Measurements from ENCODE around the gene AQP12A.
A peak's percentile ranks its signal among the peaks of the same experiment; 100 is the strongest.

Gene AQP12A

GRCh38 chr2:240701091-240701735 is 9.5 kb downstream of the AQP12A start:
- H3K36me3 ChIP-seq (replicated peaks): no peaks in the 10 kb centered on the region
- in situ Hi-C loops (cut with MboI; ENCODE audit: low sequenced_read_pairs): no loop called here

GRCh38 chr2:240701736-240702639 is 10.3 kb downstream of the AQP12A start:
- peak in 1 of 2 experiments; percentile 6 for DNase-seq (ENCODE audit: low spot score in 2 of 2)
- Histone ChIP-seq H3K9me3 (no peaks in the 10 kb centered on the region), H3K36me3 (replicated peaks) (no peaks in the 10 kb centered on the region), H3K4me1 (no peaks in the 10 kb centered on the region), H3K27me3 (ENCODE audit: low read depth) (peaks cover 27% of the 10 kb centered on the region), H3K4me3 (no peak overlapping the region)
- in situ Hi-C loops (cut with MboI; ENCODE audit: low sequenced_read_pairs): no loop called here

More at GRCh38 chr2:240701091-240701735, 9.5 kb downstream of the AQP12A start:
- Histone ChIP-seq H3K4me1 (no peaks in the 10 kb centered on the region), H3K4me3 (no peak overlapping the region), H3K27me3 (ENCODE audit: low read depth) (peaks cover 21% of the 10 kb centered on the region), H3K9me3 (no peaks in the 10 kb centered on the region)
- peak in 1 of 2 experiments; percentile 4 for DNase-seq (ENCODE audit: low spot score in 2 of 2)

- H3K9me3 ChIP-seq: no peaks in the 10 kb centered on the region
- H3K27me3 ChIP-seq (ENCODE audit: low read depth): peaks cover 31% of the 10 kb centered on the region
- in situ Hi-C loops (cut with MboI; ENCODE audit: low sequenced_read_pairs): no loop called here
- no peak for DNase-seq (ENCODE audit: low spot score in 2 of 2)
- no peak overlapping the region for H3K4me3 ChIP-seq
- H3K36me3 ChIP-seq (replicated peaks): no peaks in the 10 kb centered on the region
- H3K4me1 ChIP-seq: no peaks in the 10 kb centered on the region
Measured at GRCh38 chr2:240702640-240703011, 11.0 kb downstream of the AQP12A start.

GRCh38 chr2:240703417-240704341 is 12.0 kb downstream of the AQP12A start:
- Histone ChIP-seq H3K9me3 (no peaks in the 10 kb centered on the region), H3K27me3 (ENCODE audit: low read depth) (peaks cover 31% of the 10 kb centered on the region), H3K36me3 (replicated peaks) (no peaks in the 10 kb centered on the region), H3K4me3 (no peak overlapping the region), H3K4me1 (no peaks in the 10 kb centered on the region)
- in situ Hi-C loops (cut with MboI; ENCODE audit: low sequenced_read_pairs): no loop called here
- DNase-seq (ENCODE audit: low spot score in 2 of 2): peak in 1 of 2 experiments; percentile 4

- H3K36me3 ChIP-seq (replicated peaks): no peaks in the 10 kb centered on the region
- H3K4me3 ChIP-seq: no peak overlapping the region
- no peaks in the 10 kb centered on the region for H3K4me1 ChIP-seq
- in situ Hi-C loops (cut with MboI; ENCODE audit: low sequenced_read_pairs): no loop called here
- H3K9me3 ChIP-seq: no peaks in the 10 kb centered on the region
- H3K27me3 ChIP-seq (ENCODE audit: low read depth): peaks cover 37% of the 10 kb centered on the region
- DNase-seq (ENCODE audit: low spot score in 2 of 2): no peak
Measured at GRCh38 chr2:240704651-240705050, 13.0 kb downstream of the AQP12A start.

- Histone ChIP-seq H3K36me3 (replicated peaks) (no peaks in the 10 kb centered on the region), H3K4me3 (no peak overlapping the region), H3K4me1 (no peaks in the 10 kb centered on the region), H3K9me3 (no peaks in the 10 kb centered on the region), H3K27me3 (ENCODE audit: low read depth) (peaks cover 37% of the 10 kb centered on the region)
- no peak for DNase-seq (ENCODE audit: low spot score in 2 of 2)
- in situ Hi-C loops (cut with MboI; ENCODE audit: low sequenced_read_pairs): no loop called here
Measured at GRCh38 chr2:240705204-240705791, 13.6 kb downstream of the AQP12A start.

- H3K36me3 ChIP-seq (replicated peaks): no peaks in the 10 kb centered on the region
Measured at GRCh38 chr2:240707043-240707756, 15.5 kb downstream of the AQP12A start.

GRCh38 chr2:240707821-240708220 is 16.2 kb downstream of the AQP12A start:
- H3K4me3 ChIP-seq: no peak overlapping the region
- no peaks in the 10 kb centered on the region for H3K4me1 ChIP-seq
- H3K36me3 ChIP-seq (replicated peaks): no peaks in the 10 kb centered on the region
- in situ Hi-C loops (cut with MboI; ENCODE audit: low sequenced_read_pairs): no loop called here
- H3K27me3 ChIP-seq (ENCODE audit: low read depth): peaks cover 37% of the 10 kb centered on the region
- DNase-seq (ENCODE audit: low spot score in 2 of 2): no peak
- H3K9me3 ChIP-seq: no peaks in the 10 kb centered on the region

More at GRCh38 chr2:240707043-240707756, 15.5 kb downstream of the AQP12A start:
- Histone ChIP-seq H3K4me3 (no peak overlapping the region), H3K27me3 (ENCODE audit: low read depth) (peaks cover 37% of the 10 kb centered on the region), H3K4me1 (no peaks in the 10 kb centered on the region), H3K9me3 (no peaks in the 10 kb centered on the region)
- DNase-seq (ENCODE audit: low spot score in 2 of 2): no peak
- in situ Hi-C loops (cut with MboI; ENCODE audit: low sequenced_read_pairs): no loop called here

GRCh38 chr2:240708457-240708856 is 16.8 kb downstream of the AQP12A start:
- Histone ChIP-seq H3K4me3 (no peak overlapping the region), H3K9me3 (no peaks in the 10 kb centered on the region), H3K36me3 (replicated peaks) (no peaks in the 10 kb centered on the region), H3K4me1 (no peaks in the 10 kb centered on the region), H3K27me3 (ENCODE audit: low read depth) (peaks cover 36% of the 10 kb centered on the region)
- in situ Hi-C loops (cut with MboI; ENCODE audit: low sequenced_read_pairs): no loop called here
- DNase-seq (ENCODE audit: low spot score in 2 of 2): no peak

GRCh38 chr2:240711296-240711695 is 19.6 kb downstream of the AQP12A start:
- Histone ChIP-seq H3K27me3 (ENCODE audit: low read depth) (peaks cover 15% of the 10 kb centered on the region), H3K4me3 (no peak overlapping the region), H3K36me3 (replicated peaks) (no peaks in the 10 kb centered on the region; the same call in 1 of the 2 replicates), H3K4me1 (no peaks in the 10 kb centered on the region), H3K9me3 (no peaks in the 10 kb centered on the region)
- no peak for DNase-seq (ENCODE audit: low spot score in 2 of 2)
- in situ Hi-C loops (cut with MboI; ENCODE audit: low sequenced_read_pairs): loop anchor here (10.0 kb wide), 1 partner anchor 46 kb away; no protein-coding TSS in a partner anchor

GRCh38 chr2:240711701-240712100 is 20.0 kb downstream of the AQP12A start:
- H3K4me3 ChIP-seq: no peak overlapping the region
- H3K9me3 ChIP-seq: no peaks in the 10 kb centered on the region
- DNase-seq (ENCODE audit: low spot score in 2 of 2): no peak
- no peaks in the 10 kb centered on the region for H3K4me1 ChIP-seq
- peaks cover 11% of the 10 kb centered on the region for H3K27me3 ChIP-seq (ENCODE audit: low read depth)
- no peaks in the 10 kb centered on the region; the same call in 1 of the 2 replicates for H3K36me3 ChIP-seq (replicated peaks)
- in situ Hi-C loops (cut with MboI; ENCODE audit: low sequenced_read_pairs): loop anchor here (10.0 kb wide), 1 partner anchor 47 kb away; no protein-coding TSS in a partner anchor

GRCh38 chr2:240712121-240712520 is 20.5 kb downstream of the AQP12A start:
- in situ Hi-C loops (cut with MboI; ENCODE audit: low sequenced_read_pairs): loop anchor here (10.0 kb wide), 1 partner anchor 47 kb away; no protein-coding TSS in a partner anchor
- Histone ChIP-seq H3K4me3 (no peak overlapping the region), H3K9me3 (no peaks in the 10 kb centered on the region), H3K4me1 (no peaks in the 10 kb centered on the region), H3K27me3 (ENCODE audit: low read depth) (peaks cover 9% of the 10 kb centered on the region; the same call in 1 of the 2 replicates), H3K36me3 (replicated peaks) (peaks cover 1% of the 10 kb centered on the region)
- DNase-seq (ENCODE audit: low spot score in 2 of 2): no peak
